Calu3 (cell line): Measurements from ENCODE around the gene BTRC. TPM values are rescaled to one million over a fixed set of nuclear protein-coding genes. Genes with fewer than 3 reads are reported as not detected.

Experiments
- BruUV-seq: library from RNA; stranded (reverse); fragments of 400-500 nt; replicated peaks from 2 replicates; lab custom pipeline; 2021; lab: Mats Ljungman, UMichigan
- CTCF ChIA-PET: fragments of 300-600 bp; sonication (Branson Sonifier 250); formaldehyde crosslinking; loops from one replicate; lab custom pipeline; 2022; ENCODE audit warnings: antibody characterized with exemption; lab: Charles Lee
- DNase-seq: peaks from one replicate; pipeline ENCODE4 v3.0.0; 2022
- H3K27ac Mint-ChIP-seq: one replicate; pipeline ENCODE4 v1.8.0; 2022; ENCODE audit warnings: mixed read lengths; ENCODE audit not compliant: unreplicated experiment
- H3K27me3 Mint-ChIP-seq: one replicate; pipeline ENCODE4 v1.8.0; 2022; ENCODE audit warnings: mixed read lengths; ENCODE audit not compliant: unreplicated experiment
- H3K36me3 Mint-ChIP-seq: one replicate; pipeline ENCODE4 v1.8.0; 2022; ENCODE audit warnings: mild to moderate bottlenecking, moderate library complexity, mixed read lengths; ENCODE audit not compliant: insufficient read depth, unreplicated experiment
- H3K4me1 Mint-ChIP-seq: one replicate; pipeline ENCODE4 v1.8.0; 2022; ENCODE audit warnings: mild to moderate bottlenecking, low read depth, mixed read lengths; ENCODE audit not compliant: unreplicated experiment
- H3K4me3 Mint-ChIP-seq: one replicate; pipeline ENCODE4 v1.8.0; 2022; ENCODE audit warnings: mild to moderate bottlenecking, low read depth, moderate library complexity, mixed read lengths; ENCODE audit not compliant: unreplicated experiment
- H3K9me3 Mint-ChIP-seq: one replicate; pipeline ENCODE4 v1.8.0; 2022; ENCODE audit warnings: low read depth, mixed read lengths; ENCODE audit not compliant: unreplicated experiment
- CTCF ChIP-seq: fragments of 200-600 bp; IDR thresholded peaks from one replicate; pipeline ENCODE4 v1.8.0; 2022; ENCODE audit warnings: antibody characterized with exemption; ENCODE audit not compliant: unreplicated experiment
- intact Hi-C: fragments of 100-400 bp; cut with micrococcal nuclease; formaldehyde crosslinking; loops from one replicate; pipeline ENCODE4 v1.10.0; 2022; ENCODE audit not compliant: unreplicated experiment
- total RNA-seq: library from RNA; stranded (reverse); gene quantifications from 2 replicates; pipeline ENCODE4 v1.2.3, GENCODE V29; 2022

Gene BTRC
- total RNA-seq, 1 experiment from 2014 or later: 7.9 TPM

GRCh38 chr10:101436302-101436701, 82.3 kb downstream of the BTRC start:
- intact Hi-C loops: no loop called here
- Mint-ChIP-seq H3K27me3 (no peaks in the 10 kb centered on the region), H3K4me3 (no peak overlapping the region), H3K36me3 (no peaks in the 10 kb centered on the region), H3K9me3 (no peaks in the 10 kb centered on the region), H3K27ac (no peak overlapping the region), H3K4me1 (no peaks in the 10 kb centered on the region)
- no TSS peak for BruUV-seq
- no peak for DNase-seq
- CTCF ChIA-PET: no interaction called here
- no peak for TF ChIP-seq CTCF

GRCh38 chr10:101438881-101439391, 85.0 kb downstream of the BTRC start:
- no TSS peak for BruUV-seq
- Mint-ChIP-seq H3K27ac (no peak overlapping the region), H3K9me3 (no peaks in the 10 kb centered on the region), H3K36me3 (no peaks in the 10 kb centered on the region), H3K4me1 (no peaks in the 10 kb centered on the region), H3K4me3 (no peak overlapping the region), H3K27me3 (no peaks in the 10 kb centered on the region)
- no peak for TF ChIP-seq CTCF
- intact Hi-C loops: no loop called here
- DNase-seq: no peak
- CTCF ChIA-PET: no interaction called here

- BruUV-seq: no TSS peak
- DNase-seq: peak; percentile 20
- no peaks in the 10 kb centered on the region for H3K4me1 Mint-ChIP-seq
- CTCF ChIA-PET: interaction anchor here (0.6 to 2.9 kb wide), 6 partner anchors 25 to 228 kb away, joined by 3 to 29 read pairs (median 4); no protein-coding TSS in a partner anchor
- H3K27me3 Mint-ChIP-seq: no peaks in the 10 kb centered on the region
- no peaks in the 10 kb centered on the region for H3K9me3 Mint-ChIP-seq
- no peak overlapping the region for H3K27ac Mint-ChIP-seq
- no peaks in the 10 kb centered on the region for H3K36me3 Mint-ChIP-seq
- no peak overlapping the region for H3K4me3 Mint-ChIP-seq
- peak; percentile 39 for TF ChIP-seq CTCF
- intact Hi-C loops: loop anchor here (1.0 to 5.0 kb wide), 2 partner anchors 140 to 229 kb away; no protein-coding TSS in a partner anchor
These were observed 87.8 kb downstream of the BTRC start for GRCh38 chr10:101441541-101442455.

GRCh38 chr10:101442456-101442800, 88.5 kb downstream of the BTRC start:
- CTCF ChIA-PET: interaction anchor here (1.0 to 2.9 kb wide), 3 partner anchors 25 to 229 kb away, joined by 4 to 29 read pairs (median 5); no protein-coding TSS in a partner anchor
- no peaks in the 10 kb centered on the region for H3K36me3 Mint-ChIP-seq
- no TSS peak for BruUV-seq
- no peak for TF ChIP-seq CTCF
- DNase-seq: no peak
- intact Hi-C loops: loop anchor here (1.0 to 5.0 kb wide), 2 partner anchors 141 to 230 kb away; no protein-coding TSS in a partner anchor
- H3K9me3 Mint-ChIP-seq: no peaks in the 10 kb centered on the region
- H3K27me3 Mint-ChIP-seq: no peaks in the 10 kb centered on the region
- no peak overlapping the region for H3K4me3 Mint-ChIP-seq
- no peak overlapping the region for H3K27ac Mint-ChIP-seq
- H3K4me1 Mint-ChIP-seq: no peaks in the 10 kb centered on the region
